T-helper 17 cell (primary cell): ENCODE results near the gene GREB1L. TPM values are rescaled to one million over a fixed set of nuclear protein-coding genes. Genes with fewer than 3 reads are reported as not detected.

Experiments used
- total RNA-seq, 4 donors: library from RNA in 2 of 4; stranded (reverse) in 2 of 4; gene quantifications; one replicate each; pipeline ENCODE4 v1.2.3 and lab custom pipeline; 2022 to 2026

The GREB1L gene
- total RNA-seq, 2 donors from 2014 or later, result not detected

Other genes starting within 250 kb of the GREB1L start
- 100 to 1,000 TPM; 109 to 114 TPM for gene ROCK1, start 130.4 kb upstream of the GREB1L start, total RNA-seq